ENCODE results near the gene FXYD1.

The FXYD1 gene

GRCh38 chr19:35159606-35160005 is 21.0 kb downstream of the FXYD1 start:
- no peak for TF ChIP-seq CTCF (IDR thresholded peaks at IDR 0.05; ENCODE audit: insufficient read depth, low read depth, low read length, missing control alignments)
- no peak overlapping the region for H3K4me3 ChIP-seq (ENCODE audit: low read depth, low read length)
- DNase-seq (ENCODE audit: low read depth) = no peak

- DNase-seq (ENCODE audit: low read depth) = no peak
- no peak overlapping the region for H3K4me3 ChIP-seq (ENCODE audit: low read depth, low read length)
- TF ChIP-seq CTCF (IDR thresholded peaks at IDR 0.05; ENCODE audit: insufficient read depth, low read depth, low read length, missing control alignments) = no peak
Observed at GRCh38 chr19:35160629-35161433, 22.2 kb downstream of the FXYD1 start.

- no peak for TF ChIP-seq CTCF (IDR thresholded peaks at IDR 0.05; ENCODE audit: insufficient read depth, low read depth, low read length, missing control alignments)
- no peak for DNase-seq (ENCODE audit: low read depth)
- H3K4me3 ChIP-seq (ENCODE audit: low read depth, low read length) = no peak overlapping the region
Observed at GRCh38 chr19:35161434-35161743, 22.8 kb downstream of the FXYD1 start.

GRCh38 chr19:35162471-35163326 is 24.1 kb downstream of the FXYD1 start:
- no peak for TF ChIP-seq CTCF (IDR thresholded peaks at IDR 0.05; ENCODE audit: insufficient read depth, low read depth, low read length, missing control alignments)
- no peak overlapping the region for H3K4me3 ChIP-seq (ENCODE audit: low read depth, low read length)
- DNase-seq (ENCODE audit: low read depth) = no peak

GRCh38 chr19:35164418-35164817 is 25.8 kb downstream of the FXYD1 start:
- no peak for DNase-seq (ENCODE audit: low read depth)
- no peak overlapping the region for H3K4me3 ChIP-seq (ENCODE audit: low read depth, low read length)
- no peak for TF ChIP-seq CTCF (IDR thresholded peaks at IDR 0.05; ENCODE audit: insufficient read depth, low read depth, low read length, missing control alignments)

GRCh38 chr19:35165200-35166058 is 26.8 kb downstream of the FXYD1 start:
- H3K4me3 ChIP-seq (ENCODE audit: low read depth, low read length) = no peak overlapping the region
- no peak for DNase-seq (ENCODE audit: low read depth)
- TF ChIP-seq CTCF (IDR thresholded peaks at IDR 0.05; ENCODE audit: insufficient read depth, low read depth, low read length, missing control alignments) = no peak

Measured in GM12865 (cell line).